Activated gamma-delta T cell (primary cell): ENCODE measurements around the gene GALNT2.

Experiments used
- DNase-seq: peaks from one replicate; lab custom pipeline; 2025; lab: John Stamatoyannopoulos, UW
- total RNA-seq, 2 donors: gene quantifications; one replicate each; lab custom pipeline; 2026; lab: John Stamatoyannopoulos, UW

The GALNT2 gene
- 46.3 to 67.5 reads per million in 2 donors for total RNA-seq

- peak; percentile 88 for DNase-seq
These were observed at the start of gene GALNT2 for GRCh38 chr1:230066466-230067404. TSS of gene GALNT2 (plus strand) at chr1:230067238. CDS start at chr1:230067281, 43 bp downstream.

GRCh38 chr1:230020451-230020850 lies 46.6 kb upstream of the GALNT2 start:
- no peak for DNase-seq

- no peak for DNase-seq
These were observed 44.2 kb upstream of the GALNT2 start for GRCh38 chr1:230022666-230023380.

- DNase-seq, result no peak
These were observed 41.4 kb upstream of the GALNT2 start for GRCh38 chr1:230025686-230026085.

- DNase-seq, result no peak
These were observed 40.9 kb upstream of the GALNT2 start for GRCh38 chr1:230026139-230026538.

DNA sequence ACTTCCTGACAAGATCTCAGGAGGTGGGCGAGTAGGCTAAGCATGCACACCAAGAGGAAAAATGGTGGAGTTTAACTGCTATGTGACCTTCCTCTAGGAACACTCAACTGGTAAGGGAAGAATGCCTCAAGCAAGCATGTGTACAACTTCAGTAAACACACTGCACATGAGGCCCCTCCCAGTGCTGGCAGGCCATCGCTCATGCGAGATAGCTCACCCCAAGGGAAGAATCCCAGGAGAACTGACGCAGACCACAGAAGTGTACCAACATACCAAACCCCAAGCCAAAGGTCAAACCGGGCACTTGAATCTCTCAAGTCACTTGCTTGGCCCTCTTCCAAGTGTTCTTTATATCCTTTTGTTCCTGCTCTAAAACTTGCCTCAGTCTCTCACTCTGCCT lies 40.5 kb upstream of the GALNT2 start:
- DNase-seq, result no peak

- DNase-seq, result no peak
These were observed 38.3 kb upstream of the GALNT2 start for GRCh38 chr1:230028602-230029223.

DNA sequence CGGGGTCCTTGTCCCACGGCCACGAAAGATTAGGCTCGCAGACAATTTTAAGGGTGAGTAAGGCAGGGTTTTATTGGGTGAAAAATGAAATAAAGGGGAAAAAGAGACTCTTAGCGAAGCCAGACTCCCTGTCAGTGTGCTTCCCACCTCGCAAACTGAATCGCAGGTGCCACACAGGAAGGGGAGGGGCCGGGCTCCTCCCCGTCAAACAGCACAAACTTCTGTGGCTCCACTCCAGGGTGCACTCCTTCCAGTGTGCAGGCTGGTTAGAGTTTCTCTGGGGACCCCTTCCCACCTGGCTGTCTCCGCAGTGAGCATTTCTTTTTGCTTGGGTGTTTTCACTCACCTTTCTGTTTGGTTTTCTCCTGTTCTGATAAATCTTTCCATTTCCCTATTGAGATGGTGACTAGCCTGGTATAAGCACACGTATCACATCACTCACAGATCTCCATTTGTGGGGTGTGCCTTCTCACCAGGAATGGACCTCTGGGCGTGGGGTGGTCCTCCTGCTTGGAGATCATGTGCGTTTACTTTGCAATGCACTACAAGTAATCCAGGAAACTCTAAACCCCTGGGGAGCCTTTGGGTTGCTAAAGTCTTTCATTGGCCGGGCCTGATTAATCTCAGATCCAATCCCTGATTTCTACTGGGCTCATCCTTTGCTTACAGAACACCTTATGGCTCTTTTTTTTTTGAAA lies 37.6 kb upstream of the GALNT2 start:
- DNase-seq, result no peak

DNA sequence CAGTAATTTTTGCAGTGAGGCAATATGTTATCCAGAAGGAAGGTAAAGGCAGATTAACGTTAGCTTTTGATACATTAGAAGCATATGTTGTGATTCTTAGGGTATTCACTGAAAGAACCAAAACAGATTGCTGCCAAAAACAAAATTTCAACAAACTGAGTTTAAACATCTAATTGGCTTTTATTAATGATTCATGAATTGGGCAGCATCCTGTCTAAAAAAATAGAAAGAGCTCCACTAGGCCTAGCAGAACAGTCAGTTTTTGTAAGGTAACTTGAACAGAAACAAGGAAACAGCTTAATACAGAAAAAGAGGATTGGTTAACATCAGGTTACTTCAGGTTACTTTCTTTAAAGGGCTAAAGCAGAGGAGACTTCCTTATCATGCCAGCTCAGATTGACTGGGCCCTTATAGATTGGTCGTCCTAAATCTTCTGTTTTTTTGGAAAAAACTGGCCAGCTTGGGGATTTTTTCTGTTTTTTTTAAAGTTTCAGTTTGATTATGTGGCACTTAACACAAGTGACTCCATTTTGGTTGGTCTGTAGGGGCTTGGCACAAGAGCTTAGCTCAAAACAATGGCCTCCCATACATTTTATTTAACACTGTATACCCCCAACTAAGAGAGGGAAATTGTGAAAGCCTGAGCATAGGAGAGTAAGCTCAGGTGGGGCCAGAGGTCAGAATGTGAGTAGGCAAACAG lies 36.8 kb upstream of the GALNT2 start:
- no peak for DNase-seq

- no peak for DNase-seq
These were observed 35.9 kb upstream of the GALNT2 start for GRCh38 chr1:230031131-230031530.

DNA sequence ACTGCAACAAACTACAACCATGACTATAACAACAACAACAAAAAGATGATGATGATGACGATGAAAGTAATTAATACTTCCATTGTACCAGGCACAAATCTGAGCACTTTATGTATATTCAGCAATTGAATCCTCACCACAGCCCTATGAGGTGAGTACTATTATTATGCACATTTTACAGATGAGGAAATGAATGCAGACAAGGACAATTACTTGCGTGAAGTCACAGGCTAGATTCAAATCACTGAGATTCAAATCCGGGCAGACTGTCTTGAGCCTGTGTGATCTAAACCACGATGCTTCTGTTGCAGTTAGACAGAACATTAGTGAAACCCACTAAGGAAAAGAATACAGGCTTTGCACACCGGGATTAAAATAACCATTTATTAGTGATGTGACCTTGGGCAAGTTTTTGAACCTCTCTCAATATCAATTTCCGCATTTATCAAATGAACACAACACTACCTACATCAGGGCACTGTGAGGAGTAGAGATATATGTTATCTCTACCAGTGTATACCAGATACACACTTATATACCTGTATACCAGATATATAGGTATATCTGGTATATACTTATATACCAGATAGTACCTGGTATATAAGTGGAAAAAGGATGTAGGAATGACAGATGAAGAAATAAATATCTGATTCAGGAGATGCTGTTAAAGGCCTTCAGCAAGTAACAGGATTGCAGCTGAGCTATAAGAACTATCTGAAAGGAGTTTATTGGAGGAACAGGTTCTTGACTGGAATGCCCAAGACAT lies 34.3 kb upstream of the GALNT2 start:
- DNase-seq, result no peak

GRCh38 chr1:230037261-230037660 lies 29.8 kb upstream of the GALNT2 start:
- no peak for DNase-seq

GRCh38 chr1:230040440-230040839 lies 26.6 kb upstream of the GALNT2 start:
- DNase-seq, result no peak

GRCh38 chr1:230043081-230043480 lies 24.0 kb upstream of the GALNT2 start:
- no peak for DNase-seq

GRCh38 chr1:230044729-230045128 lies 22.3 kb upstream of the GALNT2 start:
- DNase-seq, result no peak

- no peak for DNase-seq
These were observed 19.7 kb upstream of the GALNT2 start for GRCh38 chr1:230047114-230047865.

GRCh38 chr1:230048322-230048721 lies 18.7 kb upstream of the GALNT2 start:
- DNase-seq, result no peak

- DNase-seq, result no peak
These were observed 18.1 kb upstream of the GALNT2 start for GRCh38 chr1:230048922-230049321.

DNA sequence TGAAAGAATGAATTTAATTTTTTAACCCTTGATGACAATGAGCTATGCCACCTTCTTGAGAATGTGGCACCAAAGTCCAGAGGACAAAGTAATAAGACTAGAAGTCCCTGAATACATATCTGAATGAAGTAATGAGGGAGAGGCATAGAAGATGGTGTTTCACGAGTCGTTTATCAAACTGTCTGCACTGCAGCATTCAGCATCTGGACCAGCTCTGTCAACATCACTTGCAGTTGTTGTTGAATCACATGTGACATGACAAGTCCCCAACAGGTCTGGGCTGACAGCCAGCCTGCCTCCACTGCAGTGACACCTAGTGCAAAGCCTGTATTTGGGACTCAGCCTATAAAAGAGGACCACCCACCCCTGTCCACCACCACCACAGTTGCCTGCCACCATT lies 17.3 kb upstream of the GALNT2 start:
- no peak for DNase-seq
